ENCODE measurements around the gene KRT5.

KRT5 gene

DNA sequence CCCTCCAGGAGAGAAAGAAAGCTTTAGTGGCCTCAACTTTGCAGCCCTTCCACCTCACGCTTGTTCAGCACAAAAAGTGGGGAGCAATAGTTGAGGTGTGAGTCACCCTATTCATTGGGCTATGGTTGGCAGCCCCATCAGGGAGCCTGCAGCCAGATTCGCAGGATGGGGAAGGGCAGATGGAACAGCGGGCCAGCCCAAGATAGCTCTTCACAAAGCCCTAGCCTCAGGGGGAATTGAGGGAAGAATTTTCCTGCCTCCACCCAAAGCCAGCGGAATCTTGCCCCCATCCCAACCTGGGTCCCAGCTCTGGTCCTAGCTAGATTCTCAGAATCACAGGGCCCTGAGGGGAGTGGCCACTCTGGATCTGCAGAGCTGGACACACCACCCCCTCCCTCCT, 3.6 kb upstream of the KRT5 start (continued):
- TF ChIP-seq ESRRG (CRISPR knock-in tag; IDR thresholded peaks at IDR 0.05), result no peak
- no peak for TF ChIP-seq OSR1 (CRISPR knock-in tag; IDR thresholded peaks at IDR 0.05)
- TF ChIP-seq ZFP30 (CRISPR knock-in tag; IDR thresholded peaks at IDR 0.05), result no peak
- no peak for TF ChIP-seq ARNTL (CRISPR knock-in tag; IDR thresholded peaks at IDR 0.05; ENCODE audit: borderline replicate concordance, low read depth)

- TF ChIP-seq PPARA (CRISPR knock-in tag; IDR thresholded peaks at IDR 0.05; ENCODE audit: borderline replicate concordance) (no peak), BACH2 (CRISPR knock-in tag; IDR thresholded peaks at IDR 0.05; ENCODE audit: borderline replicate concordance) (no peak), GLIS3 (CRISPR knock-in tag; IDR thresholded peaks at IDR 0.05) (no peak), ZNF8 (CRISPR knock-in tag; IDR thresholded peaks at IDR 0.05) (no peak), OSR1 (CRISPR knock-in tag; IDR thresholded peaks at IDR 0.05) (no peak), CSDC2 (CRISPR knock-in tag; IDR thresholded peaks at IDR 0.05) (no peak), CREB5 (CRISPR knock-in tag; IDR thresholded peaks at IDR 0.05; ENCODE audit: low read depth) (no peak), ARNTL (CRISPR knock-in tag; IDR thresholded peaks at IDR 0.05; ENCODE audit: borderline replicate concordance, low read depth) (no peak), SNAI2 (CRISPR knock-in tag; IDR thresholded peaks at IDR 0.05) (no peak), PATZ1 (CRISPR knock-in tag; IDR thresholded peaks at IDR 0.05; ENCODE audit: borderline replicate concordance) (no peak), ZC3H10 (CRISPR knock-in tag; IDR thresholded peaks at IDR 0.05) (no peak), ZFP30 (CRISPR knock-in tag; IDR thresholded peaks at IDR 0.05) (no peak), ZFP3 (CRISPR knock-in tag; IDR thresholded peaks at IDR 0.05) (no peak), TCF4 (CRISPR knock-in tag; IDR thresholded peaks at IDR 0.05; ENCODE audit: borderline replicate concordance) (no peak), RARB (CRISPR knock-in tag; IDR thresholded peaks at IDR 0.05) (no peak), ZNF565 (CRISPR knock-in tag; conservative IDR thresholded peaks at IDR 0.05; ENCODE audit: low read depth) (no peak)
- TF ChIP-seq, protein P1, sequence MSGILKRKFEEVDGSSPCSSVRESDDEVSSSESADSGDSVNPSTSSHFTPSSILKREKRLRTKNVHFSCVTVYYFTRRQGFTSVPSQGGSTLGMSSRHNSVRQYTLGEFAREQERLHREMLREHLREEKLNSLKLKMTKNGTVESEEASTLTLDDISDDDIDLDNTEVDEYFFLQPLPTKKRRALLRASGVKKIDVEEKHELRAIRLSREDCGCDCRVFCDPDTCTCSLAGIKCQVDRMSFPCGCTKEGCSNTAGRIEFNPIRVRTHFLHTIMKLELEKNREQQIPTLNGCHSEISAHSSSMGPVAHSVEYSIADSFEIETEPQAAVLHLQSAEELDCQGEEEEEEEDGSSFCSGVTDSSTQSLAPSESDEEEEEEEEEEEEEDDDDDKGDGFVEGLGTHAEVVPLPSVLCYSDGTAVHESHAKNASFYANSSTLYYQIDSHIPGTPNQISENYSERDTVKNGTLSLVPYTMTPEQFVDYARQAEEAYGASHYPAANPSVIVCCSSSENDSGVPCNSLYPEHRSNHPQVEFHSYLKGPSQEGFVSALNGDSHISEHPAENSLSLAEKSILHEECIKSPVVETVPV (CRISPR knock-in tag; IDR thresholded peaks at IDR 0.05), result no peak
- no peak for ATAC-seq
Measured at GRCh38 chr12:52522346-52523011, 2.3 kb upstream of the KRT5 start.

GRCh38 chr12:52521568-52522266, 1.5 kb upstream of the KRT5 start:
- ATAC-seq, result no peak
- TF ChIP-seq BACH2 (CRISPR knock-in tag; IDR thresholded peaks at IDR 0.05; ENCODE audit: borderline replicate concordance), result no peak

GRCh38 chr12:52521175-52521567, 977 bp upstream of the KRT5 start:
- no peak for ATAC-seq
- TF ChIP-seq ZFP30 (CRISPR knock-in tag; IDR thresholded peaks at IDR 0.05), result no peak
- no peak for TF ChIP-seq ISL1 (CRISPR knock-in tag; IDR thresholded peaks at IDR 0.05)
- TF ChIP-seq SNAI2 (CRISPR knock-in tag; IDR thresholded peaks at IDR 0.05), result no peak
- TF ChIP-seq TOX (CRISPR knock-in tag; IDR thresholded peaks at IDR 0.05; ENCODE audit: borderline replicate concordance), result no peak
- no peak for TF ChIP-seq ZC3H10 (CRISPR knock-in tag; IDR thresholded peaks at IDR 0.05)
- no peak for TF ChIP-seq ZNF70 (CRISPR knock-in tag; IDR thresholded peaks at IDR 0.05)

DNA sequence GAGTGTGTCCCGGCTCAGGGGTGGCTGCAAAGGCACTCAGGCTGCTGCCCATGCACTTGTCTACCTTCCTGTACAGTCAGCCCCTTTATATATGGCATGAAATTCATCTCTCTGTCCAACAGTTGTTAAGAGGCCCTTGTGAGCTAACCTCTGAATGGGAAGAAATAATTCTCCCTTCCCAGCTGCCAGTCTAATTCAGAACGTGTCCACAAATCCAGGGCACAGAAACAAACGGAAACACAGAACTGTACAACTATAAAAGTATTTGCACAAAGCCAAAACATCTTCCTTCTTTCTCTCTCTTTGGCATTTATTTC, 849 bp downstream of the KRT5 start:
- no peak for ATAC-seq
- TF ChIP-seq OSR1 (CRISPR knock-in tag; IDR thresholded peaks at IDR 0.05) (no peak), ARNTL (CRISPR knock-in tag; IDR thresholded peaks at IDR 0.05; ENCODE audit: borderline replicate concordance, low read depth) (no peak), ZFP30 (CRISPR knock-in tag; IDR thresholded peaks at IDR 0.05) (no peak), RARB (CRISPR knock-in tag; IDR thresholded peaks at IDR 0.05) (no peak), ESRRG (CRISPR knock-in tag; IDR thresholded peaks at IDR 0.05) (no peak), ZNF565 (CRISPR knock-in tag; conservative IDR thresholded peaks at IDR 0.05; ENCODE audit: low read depth) (no peak), CSDC2 (CRISPR knock-in tag; IDR thresholded peaks at IDR 0.05) (no peak)

Data from SK-N-SH treated with all-trans-retinoic acid at 6 μM for 48 hours (cell line).